GM23248 (cell line): ENCODE data around the gene DLGAP3. TPM values are rescaled to one million over a fixed set of nuclear protein-coding genes. Genes with fewer than 3 reads are reported as not detected.

Experiments
- DNase-seq: peaks from one replicate; pipeline ENCODE4 v3.0.0-alpha.2; 2015
- H2AFZ ChIP-seq: fragments of 200-600 bp; sonication (generic); 2 replicates; pipeline ENCODE4 v1.6.1; 2016; ENCODE audit warnings: antibody characterized with exemption
- H3F3A ChIP-seq: fragments of 200-600 bp; sonication (generic); 2 replicates; pipeline ENCODE4 v1.6.1; 2016; ENCODE audit warnings: mild to moderate bottlenecking, antibody characterized with exemption, mixed run types; ENCODE audit not compliant: insufficient read depth
- H3K27ac ChIP-seq: fragments of 200-600 bp; sonication (generic); 2 replicates; pipeline ENCODE4 v1.5.1; 2016; ENCODE audit warnings: mild to moderate bottlenecking
- H3K27me3 ChIP-seq: fragments of 200-600 bp; sonication (generic); replicated peaks from 2 replicates; pipeline ENCODE4 v1.6.1; 2016; ENCODE audit warnings: mild to moderate bottlenecking; ENCODE audit not compliant: insufficient read depth
- H3K36me3 ChIP-seq: fragments of 200-600 bp; sonication (generic); 2 replicates; pipeline ENCODE4 v1.6.1; 2016; ENCODE audit warnings: low read depth, mild to moderate bottlenecking
- H3K4me1 ChIP-seq: fragments of 200-600 bp; sonication (generic); 2 replicates; pipeline ENCODE4 v1.6.1; 2016; ENCODE audit warnings: mild to moderate bottlenecking; ENCODE audit not compliant: insufficient read depth
- H3K4me2 ChIP-seq: fragments of 200-600 bp; sonication (generic); one replicate; pipeline ENCODE4 v1.6.1; 2016; ENCODE audit warnings: mild to moderate bottlenecking; ENCODE audit not compliant: unreplicated experiment
- H3K4me3 ChIP-seq: fragments of 200-600 bp; sonication (generic); 2 replicates; pipeline ENCODE4 v1.5.1; 2016; ENCODE audit warnings: mild to moderate bottlenecking
- H3K79me2 ChIP-seq: fragments of 200-600 bp; sonication (generic); 2 replicates; pipeline ENCODE4 v1.6.1; 2016; ENCODE audit warnings: mild to moderate bottlenecking; ENCODE audit not compliant: insufficient read depth
- H3K9ac ChIP-seq: fragments of 200-600 bp; sonication (generic); 2 replicates; pipeline ENCODE4 v1.6.1; 2016; ENCODE audit warnings: mild to moderate bottlenecking
- H3K9me2 ChIP-seq: fragments of 200-600 bp; sonication (generic); 2 replicates; pipeline ENCODE4 v1.6.1; 2016; ENCODE audit warnings: mixed run types, mild to moderate bottlenecking, moderate library complexity; ENCODE audit not compliant: insufficient read depth
- H3K9me3 ChIP-seq: fragments of 200-600 bp; sonication (generic); one replicate; pipeline ENCODE4 v1.6.1; 2017; ENCODE audit warnings: low read depth
- H4K20me1 ChIP-seq: fragments of 200-600 bp; sonication (generic); 2 replicates; pipeline ENCODE4 v1.6.0; 2016; ENCODE audit not compliant: insufficient read depth
- EZH2 ChIP-seq: fragments of 200-600 bp; sonication (generic); IDR thresholded peaks from 2 replicates; pipeline ENCODE4 v1.6.1; 2018; ENCODE audit warnings: antibody characterized with exemption, mild to moderate bottlenecking; ENCODE audit not compliant: insufficient read depth, poor library complexity, severe bottlenecking
- EZH2phosphoT487 ChIP-seq: fragments of 200-600 bp; sonication (generic); IDR thresholded peaks from 2 replicates; pipeline ENCODE4 v1.6.1; 2018; ENCODE audit warnings: antibody characterized with exemption, moderate library complexity, mild to moderate bottlenecking, low read depth; ENCODE audit not compliant: insufficient read depth
- WGBS, 2 experiments: methylation state at CpG; one replicate each; pipeline ENCODE4 v1.1.6; 2015 to 2017; ENCODE audit warnings: low lambda C conversion rate in 2 of 2, low coverage in 1 of 2; ENCODE audit errors: missing lambda C conversion rate in 2 of 2; 5-methylcytosine and 5-hydroxymethylcytosine counted together
- in situ Hi-C: fragments of 300-500 bp; cut with MboI; formaldehyde crosslinking; loops from 2 replicates; pipeline ENCODE4 v1.15.0; 2020
- polyA plus RNA-seq: library from polyadenylated mRNA; unstranded; fragments of >200 nt; fragmentation: Nextera tagmentation; extraction: Ambion mirVana; gene quantifications from 2 replicates; pipeline ENCODE4 v1.2.1, GENCODE V29; 2016
- total RNA-seq: library from RNA; depleted of rRNA; stranded (reverse); fragments of >200 nt; shearing (Covaris generic); gene quantifications from 2 replicates; pipeline ENCODE4 v1.2.3, GENCODE V29; 2014

DLGAP3 gene
- total and polyA plus RNA-seq, 2 experiments from 2014 or later: 0.11 TPM; not detected in 1

- DNase-seq: no peak
- Histone ChIP-seq H2AFZ (no peak overlapping the region), H3K36me3 (no peaks in the 10 kb centered on the region), H3K4me2 (no peak overlapping the region), H4K20me1 (no peaks in the 10 kb centered on the region), H3K9ac (no peak overlapping the region), H3F3A (no peaks in the 10 kb centered on the region), H3K27me3 (peaks cover 42% of the 10 kb centered on the region), H3K27ac (no peak overlapping the region), H3K79me2 (no peaks in the 10 kb centered on the region), H3K9me2 (no peaks in the 10 kb centered on the region), H3K4me3 (no peak overlapping the region), H3K4me1 (no peaks in the 10 kb centered on the region), H3K9me3 (no peaks in the 10 kb centered on the region)
- in situ Hi-C loops: no loop called here
- 5 to 31% methylated on average over 3 to 5 of the region's 5 CpGs for WGBS, 2 experiments
- TF ChIP-seq EZH2phosphoT487: no peak; the same call in 1 of the 2 replicates
- TF ChIP-seq EZH2: peak; percentile 77
Observed at GRCh38 chr1:34930702-34931071, 1.2 kb upstream of the DLGAP3 start.

- Histone ChIP-seq H3K79me2 (no peaks in the 10 kb centered on the region), H3K9me3 (no peaks in the 10 kb centered on the region), H3K9me2 (no peaks in the 10 kb centered on the region), H3K36me3 (no peaks in the 10 kb centered on the region), H2AFZ (no peak overlapping the region), H3K4me3 (no peak overlapping the region), H3K27ac (no peak overlapping the region), H3F3A (no peaks in the 10 kb centered on the region), H3K4me1 (no peaks in the 10 kb centered on the region), H3K27me3 (peaks cover 42% of the 10 kb centered on the region), H4K20me1 (no peaks in the 10 kb centered on the region), H3K4me2 (no peak overlapping the region), H3K9ac (no peak overlapping the region)
- in situ Hi-C loops: no loop called here
- WGBS, 2 experiments: 2% methylated on average over 32 to 58 of the region's 61 CpGs
- DNase-seq: no peak
- TF ChIP-seq EZH2 (peak; percentile 63), EZH2phosphoT487 (peak; percentile 23; the same call in 1 of the 2 replicates)
Observed at GRCh38 chr1:34929853-34930701, 627 bp upstream of the DLGAP3 start.

GRCh38 chr1:34928699-34929496 is 552 bp downstream of the DLGAP3 start:
- WGBS, 2 experiments: 5 to 10% methylated on average over 33 to 43 of the region's 66 CpGs

GRCh38 chr1:34928066-34928696 is 1.3 kb downstream of the DLGAP3 start:
- H3K27me3 ChIP-seq: peaks cover 42% of the 10 kb centered on the region
- H3F3A ChIP-seq: no peaks in the 10 kb centered on the region
- WGBS, 2 experiments: 13 to 15% methylated on average over 7 to 9 of the region's 9 CpGs
- no peak overlapping the region for H2AFZ ChIP-seq
- no peak overlapping the region for H3K4me3 ChIP-seq
- H3K36me3 ChIP-seq: no peaks in the 10 kb centered on the region
- TF ChIP-seq EZH2phosphoT487 (no peak), EZH2 (peak; percentile 7)
- no peaks in the 10 kb centered on the region for H4K20me1 ChIP-seq
- H3K9me3 ChIP-seq: no peaks in the 10 kb centered on the region
- in situ Hi-C loops: no loop called here
- no peak overlapping the region for H3K27ac ChIP-seq
- no peak overlapping the region for H3K4me2 ChIP-seq
- H3K9ac ChIP-seq: no peak overlapping the region
- no peaks in the 10 kb centered on the region for H3K79me2 ChIP-seq
- DNase-seq: no peak
- no peaks in the 10 kb centered on the region for H3K9me2 ChIP-seq
- no peaks in the 10 kb centered on the region for H3K4me1 ChIP-seq

More at GRCh38 chr1:34928699-34929496, 552 bp downstream of the DLGAP3 start:
- H3K4me1 ChIP-seq: no peaks in the 10 kb centered on the region
- H3K4me3 ChIP-seq: no peak overlapping the region
- no peaks in the 10 kb centered on the region for H3K36me3 ChIP-seq
- no peak overlapping the region for H3K9ac ChIP-seq
- no peak for DNase-seq
- TF ChIP-seq EZH2: peak; percentile 61
- TF ChIP-seq EZH2phosphoT487: no peak
- H2AFZ ChIP-seq: no peak overlapping the region
- H3K4me2 ChIP-seq: no peak overlapping the region
- H3K79me2 ChIP-seq: no peaks in the 10 kb centered on the region
- H4K20me1 ChIP-seq: no peaks in the 10 kb centered on the region
- in situ Hi-C loops: no loop called here
- no peak overlapping the region for H3K27ac ChIP-seq
- H3F3A ChIP-seq: no peaks in the 10 kb centered on the region
- no peaks in the 10 kb centered on the region for H3K9me2 ChIP-seq
- no peaks in the 10 kb centered on the region for H3K9me3 ChIP-seq
- peaks cover 42% of the 10 kb centered on the region for H3K27me3 ChIP-seq
